K562 (cell line): ENCODE data around the gene ZNF646. TPM values are rescaled to one million over a fixed set of nuclear protein-coding genes. Genes with fewer than 3 reads are reported as not detected.

Source experiments
- CBFA2T2 ChIP-seq: fragments of 450-650 bp; conservative IDR thresholded peaks from 2 replicates; pipeline ENCODE4 v1.6.1; 2017; ENCODE audit warnings: mild to moderate bottlenecking
- CEBPG ChIP-seq, 3 experiments: fragments of 200-800 bp in 1 of 3; sonication (Bioruptor generic) in 1 of 3; sonication (generic) in 1 of 3; formaldehyde crosslinking in 1 of 3; IDR thresholded peaks in 2 of 3; conservative IDR thresholded peaks in 1 of 3; 2 replicates each; pipeline versions ENCODE4 v1.6.1 to v1.8.0; 2016 to 2022; ENCODE audit warnings: missing compliant biosample characterization in 2 of 3, missing genetic modification characterization in 2 of 3, mild to moderate bottlenecking in 1 of 3, missing genetic modification reagents in 1 of 3
- CXXC5 ChIP-seq: fragments of 250-450 bp; sonication (Bioruptor Pico); IDR thresholded peaks from 2 replicates; pipeline ENCODE4 v1.8.0; 2022; ENCODE audit warnings: inconsistent platforms, mild to moderate bottlenecking, moderate library complexity
- FOXA3 ChIP-seq, 2 experiments: fragments of 450-650 bp in 1 of 2; sonication (generic) in 1 of 2; formaldehyde crosslinking; IDR thresholded peaks in 1 of 2; conservative IDR thresholded peaks in 1 of 2; 2 replicates each; pipeline versions ENCODE4 v1.4.0 to v1.8.0; 2020 to 2022; ENCODE audit warnings: mild to moderate bottlenecking in 2 of 2, missing genetic modification reagents in 1 of 2
- GATAD2B ChIP-seq: fragments of 450-650 bp; IDR thresholded peaks from 2 replicates; pipeline ENCODE4 v1.6.1; 2017; ENCODE audit warnings: mild to moderate bottlenecking, borderline replicate concordance
- MAZ ChIP-seq, 2 experiments: fragments of 450-650 bp in 1 of 2; sonication (generic) in 1 of 2; formaldehyde crosslinking; IDR thresholded peaks in 1 of 2; conservative IDR thresholded peaks in 1 of 2; 2 replicates each; pipeline versions ENCODE4 v1.4.0 to v1.5.0; 2020; ENCODE audit warnings: mild to moderate bottlenecking in 1 of 2, missing genetic modification reagents in 1 of 2
- TCFL5 ChIP-seq: fragments of 250-450 bp; sonication (Bioruptor Pico); conservative IDR thresholded peaks from 2 replicates; pipeline ENCODE4 v1.6.1; 2021; ENCODE audit warnings: mild to moderate bottlenecking, moderate library complexity, matching md5 sums
- TOE1 ChIP-seq, 2 experiments: fragments of 450-650 bp in 1 of 2; sonication (generic) in 1 of 2; formaldehyde crosslinking in 1 of 2; IDR thresholded peaks; 2 replicates each; pipeline versions ENCODE4 v1.7.1 to v1.8.0; 2016 to 2022; ENCODE audit warnings: borderline replicate concordance in 2 of 2, mild to moderate bottlenecking in 2 of 2, antibody characterized with exemption in 1 of 2, inconsistent platforms in 1 of 2, low read depth in 1 of 2, missing genetic modification reagents in 1 of 2, moderate library complexity in 1 of 2
- ZBTB17 ChIP-seq: fragments of 450-650 bp; formaldehyde crosslinking; IDR thresholded peaks from 2 replicates; pipeline ENCODE4 v1.4.0; 2020; ENCODE audit warnings: mild to moderate bottlenecking
- ZNF347 ChIP-seq: fragments of 450-650 bp; formaldehyde crosslinking; IDR thresholded peaks from 2 replicates; pipeline ENCODE4 v1.4.0; 2020; ENCODE audit warnings: low read depth, mild to moderate bottlenecking, moderate library complexity
- ZNF57 ChIP-seq: fragments of 450-650 bp; formaldehyde crosslinking; IDR thresholded peaks from 2 replicates; pipeline ENCODE4 v1.4.0; 2020; ENCODE audit warnings: mild to moderate bottlenecking, moderate library complexity
- ZNF696 ChIP-seq: fragments of 250-450 bp; sonication (Bioruptor Pico); conservative IDR thresholded peaks from 2 replicates; pipeline ENCODE4 v1.4.0; 2020; ENCODE audit warnings: mild to moderate bottlenecking, moderate library complexity
- polyA plus RNA-seq, 8 experiments: library from polyadenylated mRNA; depleted of rRNA in 4 of 8; stranded (reverse) in 5 of 8; unstranded in 3 of 8; fragments of >200 nt; fragmentation: Nextera tagmentation in 2 of 8; fragmentation: Illumina TruSeq in 1 of 8; extraction: Ambion mirVana in 2 of 8; extraction: Trizol in 1 of 8; gene quantifications; 2 replicates each; pipeline versions ENCODE4 v1.2.1 to v1.2.3, GENCODE V29; 2011 to 2014; ENCODE audit warnings: inconsistent platforms in 1 of 8, missing spikeins in 1 of 8
- total RNA-seq, 7 experiments: library from RNA; depleted of rRNA in 6 of 7; stranded (reverse); fragments of >200 nt in 6 of 7; fragmentation: Illumina TruSeq in 2 of 7; extraction: Trizol in 2 of 7; gene quantifications; 2 replicates each; pipeline versions ENCODE4 v1.2.1 to v1.2.3, GENCODE V29; 2011 to 2021; ENCODE audit warnings: low replicate concordance in 1 of 7
- TF ChIP-seq, protein P1 (sequence below): fragments of 450-650 bp; IDR thresholded peaks from 2 replicates; pipeline ENCODE4 v1.6.1; 2016; ENCODE audit warnings: antibody characterized with exemption
- TF ChIP-seq, protein P2 (sequence below): IDR thresholded peaks from 2 replicates; pipeline ENCODE4 v1.6.1; 2012; ENCODE audit warnings: low read depth, low read length, improper control_type of control experiment, borderline replicate concordance
- TF ChIP-seq, protein P3 (sequence below): fragments of 250-450 bp; sonication (Bioruptor Pico); IDR thresholded peaks from 2 replicates; pipeline ENCODE4 v1.8.0; 2022; ENCODE audit warnings: inconsistent platforms
- TF ChIP-seq, protein P4 (sequence below): fragments of 450-650 bp; formaldehyde crosslinking; IDR thresholded peaks from 2 replicates; pipeline ENCODE4 v1.4.0; 2020; ENCODE audit warnings: mild to moderate bottlenecking
- TF ChIP-seq, protein P5 (sequence below): IDR thresholded peaks from 2 replicates; pipeline ENCODE4 v1.6.1; 2014; ENCODE audit warnings: antibody characterized with exemption

ZNF646 gene
- total and polyA plus RNA-seq, 9 of the 15 experiments (the other 6 are each of a cell fraction or from before 2014, with no cell fraction given), result 0.08 to 20.6 (median 8.0) TPM

DNA sequence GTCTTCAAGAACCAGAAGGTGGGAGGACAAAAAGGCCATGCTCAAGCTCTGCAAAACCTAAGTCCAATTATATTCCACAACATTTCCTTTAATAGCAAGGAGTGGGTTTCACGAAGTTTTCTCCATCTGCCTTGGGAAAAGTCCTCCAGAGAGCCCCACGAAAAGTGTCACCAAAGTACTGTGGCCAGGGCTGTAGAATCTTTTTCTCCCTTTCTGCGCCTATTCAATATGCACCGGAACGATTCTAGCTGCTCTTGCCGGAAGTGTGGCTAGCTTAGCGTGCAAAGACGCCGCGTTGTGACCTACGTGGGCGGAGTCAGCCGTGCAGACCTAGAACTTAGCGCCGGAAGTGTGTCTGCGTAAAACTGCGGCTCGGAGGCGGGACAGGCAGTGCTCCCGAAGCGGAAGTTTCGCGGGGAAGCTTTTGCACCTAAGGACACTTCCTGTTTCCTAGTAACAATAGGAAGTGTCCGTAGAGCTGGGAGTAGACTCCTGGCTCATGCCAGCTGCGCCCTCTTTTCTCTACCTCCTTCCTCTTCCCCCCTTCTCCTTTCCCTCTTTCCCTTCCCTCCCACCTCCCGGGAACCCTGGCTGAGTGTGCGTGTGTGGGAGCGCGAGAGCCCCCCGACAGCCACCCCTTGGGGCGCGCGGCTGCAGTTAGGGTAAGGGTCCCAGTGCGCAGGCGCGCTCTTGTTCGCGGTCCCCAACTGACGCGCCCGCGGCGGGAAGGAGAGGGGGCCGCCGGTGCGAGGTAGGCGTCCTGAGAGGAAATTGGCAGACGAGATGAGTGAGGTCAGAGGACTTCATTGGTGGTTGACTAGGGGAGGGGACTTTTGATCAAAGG, at the start of gene ZNF646, which contains the start of gene ZNF668 (continued):
- TF ChIP-seq, protein P1, sequence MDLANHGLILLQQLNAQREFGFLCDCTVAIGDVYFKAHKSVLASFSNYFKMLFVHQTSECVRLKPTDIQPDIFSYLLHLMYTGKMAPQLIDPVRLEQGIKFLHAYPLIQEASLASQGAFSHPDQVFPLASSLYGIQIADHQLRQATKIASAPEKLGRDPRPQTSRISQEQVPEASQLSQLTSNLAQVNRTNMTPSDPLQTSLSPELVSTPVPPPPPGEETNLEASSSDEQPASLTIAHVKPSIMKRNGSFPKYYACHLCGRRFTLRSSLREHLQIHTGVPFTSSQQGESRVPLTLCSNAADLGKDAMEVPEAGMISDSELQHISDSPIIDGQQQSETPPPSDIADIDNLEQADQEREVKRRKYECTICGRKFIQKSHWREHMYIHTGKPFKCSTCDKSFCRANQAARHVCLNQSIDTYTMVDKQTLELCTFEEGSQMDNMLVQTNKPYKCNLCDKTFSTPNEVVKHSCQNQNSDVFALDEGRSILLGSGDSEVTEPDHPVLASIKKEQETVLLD, result peak; percentile 87
- TF ChIP-seq, protein P2, sequence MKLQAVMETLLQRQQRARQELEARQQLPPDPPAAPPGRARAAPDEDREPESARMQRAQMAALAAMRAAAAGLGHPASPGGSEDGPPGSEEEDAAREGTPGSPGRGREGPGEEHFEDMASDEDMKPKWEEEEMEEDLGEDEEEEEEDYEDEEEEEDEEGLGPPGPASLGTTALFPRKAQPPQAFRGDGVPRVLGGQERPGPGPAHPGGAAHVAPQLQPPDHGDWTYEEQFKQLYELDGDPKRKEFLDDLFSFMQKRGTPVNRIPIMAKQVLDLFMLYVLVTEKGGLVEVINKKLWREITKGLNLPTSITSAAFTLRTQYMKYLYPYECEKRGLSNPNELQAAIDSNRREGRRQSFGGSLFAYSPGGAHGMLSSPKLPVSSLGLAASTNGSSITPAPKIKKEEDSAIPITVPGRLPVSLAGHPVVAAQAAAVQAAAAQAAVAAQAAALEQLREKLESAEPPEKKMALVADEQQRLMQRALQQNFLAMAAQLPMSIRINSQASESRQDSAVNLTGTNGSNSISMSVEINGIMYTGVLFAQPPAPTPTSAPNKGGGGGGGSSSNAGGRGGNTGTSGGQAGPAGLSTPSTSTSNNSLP, result 0 out of 2 replicates have a peak, but pooled peaks have one; percentile 4
- TF ChIP-seq TOE1 (IDR thresholded peaks at IDR 0.05; ENCODE audit: borderline replicate concordance), result no peak
- 0 out of 2 replicates have a peak, but pooled peaks have one; percentile 72 for TF ChIP-seq TOE1 (CRISPR knock-in tag; IDR thresholded peaks at IDR 0.05; ENCODE audit: borderline replicate concordance, low read depth)
- no peak for TF ChIP-seq ZNF696 (CRISPR knock-in tag)
- no peak for TF ChIP-seq CBFA2T2
- TF ChIP-seq ZBTB17 (CRISPR knock-in tag), result no peak; the same call in 1 of the 2 replicates
- TF ChIP-seq TCFL5, result no peak
- TF ChIP-seq CEBPG (CRISPR knock-in tag; IDR thresholded peaks at IDR 0.05), result no peak
- TF ChIP-seq CEBPG (tag; conservative IDR thresholded peaks at IDR 0.05 in 1 of 2, IDR thresholded peaks at IDR 0.05 in 1 of 2), result no peak
- no peak for TF ChIP-seq ZNF57 (CRISPR knock-in tag)
- peak in 1 of 2 experiments; percentile 46; a peak in 1 of 4 replicates for TF ChIP-seq FOXA3 (CRISPR knock-in tag; conservative IDR thresholded peaks at IDR 0.05 in 1 of 2, IDR thresholded peaks at IDR 0.05 in 1 of 2)
- TF ChIP-seq, protein P3, sequence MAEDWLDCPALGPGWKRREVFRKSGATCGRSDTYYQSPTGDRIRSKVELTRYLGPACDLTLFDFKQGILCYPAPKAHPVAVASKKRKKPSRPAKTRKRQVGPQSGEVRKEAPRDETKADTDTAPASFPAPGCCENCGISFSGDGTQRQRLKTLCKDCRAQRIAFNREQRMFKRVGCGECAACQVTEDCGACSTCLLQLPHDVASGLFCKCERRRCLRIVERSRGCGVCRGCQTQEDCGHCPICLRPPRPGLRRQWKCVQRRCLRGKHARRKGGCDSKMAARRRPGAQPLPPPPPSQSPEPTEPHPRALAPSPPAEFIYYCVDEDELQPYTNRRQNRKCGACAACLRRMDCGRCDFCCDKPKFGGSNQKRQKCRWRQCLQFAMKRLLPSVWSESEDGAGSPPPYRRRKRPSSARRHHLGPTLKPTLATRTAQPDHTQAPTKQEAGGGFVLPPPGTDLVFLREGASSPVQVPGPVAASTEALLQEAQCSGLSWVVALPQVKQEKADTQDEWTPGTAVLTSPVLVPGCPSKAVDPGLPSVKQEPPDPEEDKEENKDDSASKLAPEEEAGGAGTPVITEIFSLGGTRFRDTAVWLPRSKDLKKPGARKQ, result no peak
- TF ChIP-seq, protein P4, sequence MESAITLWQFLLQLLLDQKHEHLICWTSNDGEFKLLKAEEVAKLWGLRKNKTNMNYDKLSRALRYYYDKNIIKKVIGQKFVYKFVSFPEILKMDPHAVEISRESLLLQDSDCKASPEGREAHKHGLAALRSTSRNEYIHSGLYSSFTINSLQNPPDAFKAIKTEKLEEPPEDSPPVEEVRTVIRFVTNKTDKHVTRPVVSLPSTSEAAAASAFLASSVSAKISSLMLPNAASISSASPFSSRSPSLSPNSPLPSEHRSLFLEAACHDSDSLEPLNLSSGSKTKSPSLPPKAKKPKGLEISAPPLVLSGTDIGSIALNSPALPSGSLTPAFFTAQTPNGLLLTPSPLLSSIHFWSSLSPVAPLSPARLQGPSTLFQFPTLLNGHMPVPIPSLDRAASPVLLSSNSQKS (CRISPR knock-in tag), result no peak
- TF ChIP-seq GATAD2B, result no peak
- TF ChIP-seq CXXC5 (CRISPR knock-in tag), result peak; percentile 94
- peak; percentile 71 to 72; a peak in 3 of 4 replicates for TF ChIP-seq MAZ (CRISPR knock-in tag; conservative IDR thresholded peaks at IDR 0.05 in 1 of 2, IDR thresholded peaks at IDR 0.05 in 1 of 2)
- TF ChIP-seq, protein P5, sequence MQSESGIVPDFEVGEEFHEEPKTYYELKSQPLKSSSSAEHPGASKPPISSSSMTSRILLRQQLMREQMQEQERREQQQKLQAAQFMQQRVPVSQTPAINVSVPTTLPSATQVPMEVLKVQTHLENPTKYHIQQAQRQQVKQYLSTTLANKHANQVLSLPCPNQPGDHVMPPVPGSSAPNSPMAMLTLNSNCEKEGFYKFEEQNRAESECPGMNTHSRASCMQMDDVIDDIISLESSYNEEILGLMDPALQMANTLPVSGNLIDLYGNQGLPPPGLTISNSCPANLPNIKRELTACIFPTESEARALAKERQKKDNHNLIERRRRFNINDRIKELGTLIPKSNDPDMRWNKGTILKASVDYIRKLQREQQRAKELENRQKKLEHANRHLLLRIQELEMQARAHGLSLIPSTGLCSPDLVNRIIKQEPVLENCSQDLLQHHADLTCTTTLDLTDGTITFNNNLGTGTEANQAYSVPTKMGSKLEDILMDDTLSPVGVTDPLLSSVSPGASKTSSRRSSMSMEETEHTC, result no peak
- no peak for TF ChIP-seq ZNF347 (CRISPR knock-in tag)
